ENCODE results near the gene TRPM2. TPM values are rescaled to one million over a fixed set of nuclear protein-coding genes. Genes with fewer than 3 reads are reported as not detected.

Gene TRPM2
- total and polyA plus RNA-seq, 9 donors = 0.89 to 1.9 (median 1.5) TPM

DNA sequence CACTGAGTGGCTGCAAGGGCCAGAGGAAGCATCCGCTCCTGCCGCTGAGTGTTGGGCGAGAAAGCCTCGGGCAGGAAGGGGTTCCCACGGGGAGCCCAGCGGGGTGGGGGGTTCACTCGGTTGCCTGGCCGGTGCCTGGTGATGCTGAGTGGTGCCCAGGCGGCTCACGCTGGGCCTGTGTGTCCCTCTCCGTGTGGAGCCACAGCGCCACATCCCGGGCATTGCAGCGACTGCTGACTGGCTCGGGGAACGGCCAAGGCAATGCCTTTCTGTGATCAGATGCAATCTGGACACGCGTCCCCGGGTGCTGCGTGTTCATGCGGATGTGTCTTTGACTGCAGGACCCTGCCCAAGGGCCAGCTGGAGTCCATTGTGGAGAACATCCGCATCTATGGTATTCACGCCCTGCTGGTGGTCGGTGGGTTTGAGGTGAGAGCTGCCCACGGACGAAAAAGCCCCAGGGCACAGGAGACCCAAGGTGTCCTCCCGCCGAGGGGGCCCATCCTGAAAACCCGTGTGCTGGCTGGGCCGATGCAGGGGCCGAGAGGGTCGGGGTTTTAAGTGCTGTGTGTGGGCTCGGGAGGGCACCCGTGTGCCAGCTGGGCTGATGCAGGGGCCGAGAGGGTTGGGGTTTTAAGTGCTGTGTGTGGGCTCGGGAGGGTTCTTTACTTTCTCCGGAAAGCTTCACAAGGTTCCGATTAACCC, 30.6 kb upstream of the TRPM2 start:
- DNase-seq = no peak
- WGBS (ENCODE audit: insufficient coverage) = 89% methylated on average over 38 of the region's 38 CpGs
- Histone ChIP-seq H3K27ac (ENCODE audit: low read length) (no peak overlapping the region), H3K4me1 (ENCODE audit: control insufficient read depth, insufficient read depth, low read length) (no peaks in the 10 kb centered on the region), H3K27me3 (ENCODE audit: control insufficient read depth, insufficient read depth, low read length) (no peaks in the 10 kb centered on the region), H3K9me3 (replicated peaks; ENCODE audit: control insufficient read depth, low read depth, low read length) (no peaks in the 10 kb centered on the region), H3K36me3 (ENCODE audit: control insufficient read depth, insufficient read depth, low read length) (peaks cover 86% of the 10 kb centered on the region), H3K4me3 (ENCODE audit: low read length) (no peak overlapping the region)

DNA sequence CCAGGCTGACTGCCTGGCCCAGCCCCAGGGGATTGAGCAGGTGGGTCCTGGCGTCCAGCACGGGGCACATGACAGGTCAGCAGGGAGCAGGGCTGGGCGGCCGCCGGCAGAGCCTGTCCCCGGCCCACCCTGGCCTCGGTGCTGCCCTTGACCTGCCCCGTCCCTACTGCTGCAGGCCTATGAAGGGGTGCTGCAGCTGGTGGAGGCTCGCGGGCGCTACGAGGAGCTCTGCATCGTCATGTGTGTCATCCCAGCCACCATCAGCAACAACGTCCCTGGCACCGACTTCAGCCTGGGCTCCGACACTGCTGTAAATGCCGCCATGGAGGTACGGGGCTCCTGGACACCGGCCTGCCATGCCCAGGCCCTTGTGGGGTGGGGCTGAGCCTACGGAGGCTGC, 29.8 kb upstream of the TRPM2 start:
- DNase-seq = no peak
- H3K27me3 ChIP-seq (ENCODE audit: control insufficient read depth, insufficient read depth, low read length) = no peaks in the 10 kb centered on the region
- WGBS (ENCODE audit: insufficient coverage) = 83% methylated on average over 18 of the region's 20 CpGs
- no peaks in the 10 kb centered on the region for H3K4me1 ChIP-seq (ENCODE audit: control insufficient read depth, insufficient read depth, low read length)
- no peak overlapping the region for H3K27ac ChIP-seq (ENCODE audit: low read length)
- H3K4me3 ChIP-seq (ENCODE audit: low read length) = no peak overlapping the region
- peaks cover 86% of the 10 kb centered on the region for H3K36me3 ChIP-seq (ENCODE audit: control insufficient read depth, insufficient read depth, low read length)
- H3K9me3 ChIP-seq (replicated peaks; ENCODE audit: control insufficient read depth, low read depth, low read length) = no peaks in the 10 kb centered on the region

DNA sequence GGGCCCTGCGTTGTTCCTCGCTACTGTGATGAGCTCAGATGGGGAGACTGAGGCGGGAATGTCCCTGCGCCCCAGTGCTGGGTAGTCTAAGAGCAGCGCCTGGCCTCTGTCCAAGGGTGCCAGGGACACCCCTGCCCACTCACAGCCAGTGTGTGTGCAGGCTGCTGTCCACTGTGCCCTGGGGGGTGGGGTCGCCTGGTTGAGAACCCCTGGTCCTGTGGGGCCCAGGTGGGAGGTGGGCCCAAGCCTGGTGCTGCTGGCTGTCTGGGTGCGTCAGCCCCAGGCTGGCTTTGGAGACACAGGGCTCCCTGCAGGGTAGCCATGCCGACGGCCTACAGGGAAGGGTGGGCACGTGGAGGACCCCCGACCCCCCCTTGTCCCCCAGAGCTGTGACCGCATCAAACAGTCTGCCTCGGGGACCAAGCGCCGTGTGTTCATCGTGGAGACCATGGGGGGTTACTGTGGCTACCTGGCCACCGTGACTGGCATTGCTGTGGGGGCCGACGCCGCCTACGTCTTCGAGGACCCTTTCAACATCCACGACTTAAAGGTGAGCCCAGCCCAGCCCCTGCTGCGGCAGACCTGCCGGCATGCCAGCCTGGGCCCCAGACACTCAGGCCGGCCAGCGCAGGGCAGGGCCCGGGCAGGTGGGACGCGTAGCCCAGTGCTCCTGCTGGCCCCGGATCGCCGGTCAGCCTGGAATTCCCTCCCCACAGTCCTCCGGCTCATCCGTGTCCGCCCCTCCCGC, 29.1 kb upstream of the TRPM2 start:
- DNase-seq = no peak
- H3K27ac ChIP-seq (ENCODE audit: low read length) = no peak overlapping the region
- no peaks in the 10 kb centered on the region for H3K4me1 ChIP-seq (ENCODE audit: control insufficient read depth, insufficient read depth, low read length)
- 91% methylated on average over 36 of the region's 37 CpGs for WGBS (ENCODE audit: insufficient coverage)
- no peak overlapping the region for H3K4me3 ChIP-seq (ENCODE audit: low read length)
- peaks cover 83% of the 10 kb centered on the region for H3K36me3 ChIP-seq (ENCODE audit: control insufficient read depth, insufficient read depth, low read length)
- H3K27me3 ChIP-seq (ENCODE audit: control insufficient read depth, insufficient read depth, low read length) = no peaks in the 10 kb centered on the region
- no peaks in the 10 kb centered on the region for H3K9me3 ChIP-seq (replicated peaks; ENCODE audit: control insufficient read depth, low read depth, low read length)

DNA sequence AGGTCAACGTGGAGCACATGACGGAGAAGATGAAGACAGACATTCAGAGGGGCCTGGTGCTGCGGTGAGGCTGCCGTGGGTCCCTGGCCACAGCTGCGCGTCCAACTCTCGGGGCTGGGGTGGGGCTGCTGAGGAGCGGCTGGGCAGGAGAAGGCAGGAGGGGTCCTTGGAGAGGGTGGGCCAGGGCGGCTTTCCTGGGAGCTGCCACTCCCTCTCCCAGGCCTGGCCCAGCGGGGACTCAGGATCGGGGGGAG, 28.6 kb upstream of the TRPM2 start:
- DNase-seq = no peak
- Histone ChIP-seq H3K36me3 (ENCODE audit: control insufficient read depth, insufficient read depth, low read length) (peaks cover 79% of the 10 kb centered on the region), H3K4me3 (ENCODE audit: low read length) (no peak overlapping the region), H3K9me3 (replicated peaks; ENCODE audit: control insufficient read depth, low read depth, low read length) (no peaks in the 10 kb centered on the region), H3K27me3 (ENCODE audit: control insufficient read depth, insufficient read depth, low read length) (no peaks in the 10 kb centered on the region), H3K27ac (ENCODE audit: low read length) (no peak overlapping the region), H3K4me1 (ENCODE audit: control insufficient read depth, insufficient read depth, low read length) (no peaks in the 10 kb centered on the region)
- 79% methylated on average over 8 of the region's 11 CpGs for WGBS (ENCODE audit: insufficient coverage)

DNA sequence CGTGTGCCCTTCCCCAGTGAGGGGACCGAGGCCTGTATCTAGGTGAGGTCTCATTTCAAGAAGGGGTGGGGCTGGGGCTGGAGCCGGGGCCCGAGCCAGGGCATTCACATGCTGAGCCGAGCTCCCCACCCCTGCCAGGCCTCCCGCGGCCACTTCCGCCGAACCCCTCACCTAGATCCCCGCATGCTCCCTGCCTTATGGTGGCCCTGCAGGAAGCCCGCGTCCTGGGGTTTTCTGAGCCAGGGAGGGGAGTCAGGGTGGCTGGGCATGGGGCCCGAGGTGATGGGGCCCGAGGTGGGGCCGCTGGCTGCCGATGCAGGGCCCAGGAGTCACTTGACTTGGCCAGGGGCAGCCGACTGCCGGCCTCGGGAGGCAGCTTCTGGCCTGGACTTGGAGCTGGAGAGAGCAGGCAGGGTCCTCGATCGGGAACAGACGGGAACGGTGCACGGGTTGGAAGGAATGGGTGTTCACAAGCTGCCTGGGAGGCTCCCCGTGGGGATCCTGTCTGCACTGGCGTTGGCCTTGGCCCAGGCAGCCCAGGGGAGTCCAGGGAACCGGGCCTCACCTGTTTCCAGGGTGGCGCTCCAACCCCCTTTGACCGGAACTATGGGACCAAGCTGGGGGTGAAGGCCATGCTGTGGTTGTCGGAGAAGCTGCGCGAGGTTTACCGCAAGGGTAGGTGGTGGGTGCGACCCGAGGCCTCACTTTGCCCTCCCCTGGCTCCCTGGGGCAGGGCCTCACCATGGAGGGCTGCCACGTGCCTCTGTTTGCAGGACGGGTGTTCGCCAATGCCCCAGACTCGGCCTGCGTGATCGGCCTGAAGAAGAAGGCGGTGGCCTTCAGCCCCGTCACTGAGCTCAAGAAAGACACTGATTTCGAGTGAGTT, 27.8 kb upstream of the TRPM2 start:
- WGBS (ENCODE audit: insufficient coverage) = 87% methylated on average over 34 of the region's 44 CpGs
- no peaks in the 10 kb centered on the region for H3K9me3 ChIP-seq (replicated peaks; ENCODE audit: control insufficient read depth, low read depth, low read length)
- H3K27ac ChIP-seq (ENCODE audit: low read length) = no peak overlapping the region
- no peak for DNase-seq
- H3K4me3 ChIP-seq (ENCODE audit: low read length) = no peak overlapping the region
- no peaks in the 10 kb centered on the region for H3K27me3 ChIP-seq (ENCODE audit: control insufficient read depth, insufficient read depth, low read length)
- H3K4me1 ChIP-seq (ENCODE audit: control insufficient read depth, insufficient read depth, low read length) = no peaks in the 10 kb centered on the region
- peaks cover 79% of the 10 kb centered on the region for H3K36me3 ChIP-seq (ENCODE audit: control insufficient read depth, insufficient read depth, low read length)

DNA sequence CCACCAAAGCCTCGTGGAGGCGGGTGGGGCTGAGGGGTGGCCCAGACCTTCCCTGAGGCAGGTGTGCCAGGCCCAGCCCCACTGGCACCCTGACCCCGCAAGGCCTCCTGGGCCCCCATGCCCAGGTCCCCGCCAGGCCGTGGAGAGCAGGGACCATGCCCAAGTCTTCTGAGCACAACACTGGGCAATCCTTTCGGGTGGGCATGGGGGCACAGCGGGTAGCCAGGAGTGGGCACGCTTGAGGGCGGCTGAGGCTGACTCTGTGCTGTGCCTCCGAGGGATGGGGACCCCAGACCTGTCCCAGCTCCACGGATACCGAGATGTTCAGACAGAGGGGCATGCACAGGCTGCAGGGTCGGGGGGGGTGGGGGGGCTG, 27.2 kb upstream of the TRPM2 start:
- peaks cover 77% of the 10 kb centered on the region for H3K36me3 ChIP-seq (ENCODE audit: control insufficient read depth, insufficient read depth, low read length)
- WGBS (ENCODE audit: insufficient coverage) = 91% methylated on average over 10 of the region's 13 CpGs

DNA sequence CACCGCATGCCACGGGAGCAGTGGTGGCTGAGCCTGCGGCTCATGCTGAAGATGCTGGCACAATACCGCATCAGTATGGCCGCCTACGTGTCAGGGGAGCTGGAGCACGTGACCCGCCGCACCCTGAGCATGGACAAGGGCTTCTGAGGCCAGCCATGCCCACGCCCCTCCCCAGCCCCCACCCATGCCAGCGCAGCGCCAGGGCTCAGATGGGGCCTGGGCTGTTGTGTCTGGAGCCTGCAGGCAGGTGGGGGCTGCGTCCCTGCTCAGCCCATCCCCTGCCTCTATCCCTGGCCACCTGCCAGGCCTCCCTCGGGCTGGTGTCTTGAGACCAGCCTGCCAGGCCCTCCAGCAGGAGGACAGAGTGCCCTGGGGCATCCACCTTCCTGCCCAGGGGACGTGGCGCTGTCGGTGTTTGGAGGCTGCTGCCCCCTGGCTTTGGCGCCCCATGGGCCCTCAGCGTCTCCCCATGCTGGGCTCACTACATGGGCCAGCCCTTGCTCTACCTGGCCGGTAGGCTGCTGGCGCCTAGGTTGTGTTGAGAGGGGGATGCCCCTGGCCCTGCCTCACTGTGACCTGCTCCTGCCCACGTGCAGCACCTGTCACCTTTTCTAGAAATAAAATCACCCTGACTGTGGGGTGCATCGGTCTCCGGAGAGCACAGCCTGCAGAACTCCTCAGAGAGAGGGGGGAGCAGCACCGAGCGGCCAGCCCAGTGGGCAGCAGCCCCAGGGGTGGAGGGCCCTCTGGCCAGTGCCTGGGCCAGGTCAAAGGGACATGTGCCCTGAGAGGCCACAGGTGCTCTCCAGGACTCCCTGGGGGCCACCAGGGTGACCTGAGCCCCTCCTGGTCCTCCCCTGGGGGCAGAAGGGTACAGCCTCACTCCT, 26.5 kb upstream of the TRPM2 start:
- Histone ChIP-seq H3K27ac (ENCODE audit: low read length) (no peak overlapping the region), H3K9me3 (replicated peaks; ENCODE audit: control insufficient read depth, low read depth, low read length) (no peaks in the 10 kb centered on the region), H3K4me1 (ENCODE audit: control insufficient read depth, insufficient read depth, low read length) (no peaks in the 10 kb centered on the region), H3K36me3 (ENCODE audit: control insufficient read depth, insufficient read depth, low read length) (peaks cover 77% of the 10 kb centered on the region), H3K27me3 (ENCODE audit: control insufficient read depth, insufficient read depth, low read length) (no peaks in the 10 kb centered on the region), H3K4me3 (ENCODE audit: low read length) (no peak overlapping the region)
- WGBS (ENCODE audit: insufficient coverage) = 84% methylated on average over 22 of the region's 26 CpGs
- DNase-seq = no peak

More for the DNA sequence above, 27.2 kb upstream of the TRPM2 start:
- H3K27me3 ChIP-seq (ENCODE audit: control insufficient read depth, insufficient read depth, low read length) = no peaks in the 10 kb centered on the region
- H3K27ac ChIP-seq (ENCODE audit: low read length) = no peak overlapping the region
- H3K9me3 ChIP-seq (replicated peaks; ENCODE audit: control insufficient read depth, low read depth, low read length) = no peaks in the 10 kb centered on the region
- no peak overlapping the region for H3K4me3 ChIP-seq (ENCODE audit: low read length)
- no peak for DNase-seq
- H3K4me1 ChIP-seq (ENCODE audit: control insufficient read depth, insufficient read depth, low read length) = no peaks in the 10 kb centered on the region

DNA sequence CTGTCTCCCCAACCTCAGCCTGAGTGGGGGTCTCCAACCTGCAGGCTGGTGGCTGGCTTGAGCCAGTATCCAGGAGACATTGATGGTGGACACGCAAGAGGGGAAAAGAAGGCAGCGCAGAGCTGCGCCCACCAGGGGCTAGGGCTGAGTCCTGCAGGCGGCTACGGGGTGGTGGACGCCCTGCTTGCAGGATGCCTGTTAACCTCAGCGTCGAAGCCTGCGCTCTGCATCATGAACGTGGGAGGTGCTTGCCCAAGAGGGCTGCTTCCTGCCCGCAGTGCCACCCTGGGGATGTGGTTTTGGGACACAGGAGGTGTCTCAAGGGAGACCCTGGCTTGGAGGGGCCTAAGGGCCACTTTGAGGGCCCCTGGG, 25.8 kb upstream of the TRPM2 start:
- no peak for DNase-seq
- H3K9me3 ChIP-seq (replicated peaks; ENCODE audit: control insufficient read depth, low read depth, low read length) = no peaks in the 10 kb centered on the region
- H3K27ac ChIP-seq (ENCODE audit: low read length) = no peak overlapping the region
- peaks cover 73% of the 10 kb centered on the region for H3K36me3 ChIP-seq (ENCODE audit: control insufficient read depth, insufficient read depth, low read length)
- H3K4me1 ChIP-seq (ENCODE audit: control insufficient read depth, insufficient read depth, low read length) = no peaks in the 10 kb centered on the region
- no peak overlapping the region for H3K4me3 ChIP-seq (ENCODE audit: low read length)
- H3K27me3 ChIP-seq (ENCODE audit: control insufficient read depth, insufficient read depth, low read length) = no peaks in the 10 kb centered on the region
- 88% methylated on average over 11 of the region's 11 CpGs for WGBS (ENCODE audit: insufficient coverage)

DNA sequence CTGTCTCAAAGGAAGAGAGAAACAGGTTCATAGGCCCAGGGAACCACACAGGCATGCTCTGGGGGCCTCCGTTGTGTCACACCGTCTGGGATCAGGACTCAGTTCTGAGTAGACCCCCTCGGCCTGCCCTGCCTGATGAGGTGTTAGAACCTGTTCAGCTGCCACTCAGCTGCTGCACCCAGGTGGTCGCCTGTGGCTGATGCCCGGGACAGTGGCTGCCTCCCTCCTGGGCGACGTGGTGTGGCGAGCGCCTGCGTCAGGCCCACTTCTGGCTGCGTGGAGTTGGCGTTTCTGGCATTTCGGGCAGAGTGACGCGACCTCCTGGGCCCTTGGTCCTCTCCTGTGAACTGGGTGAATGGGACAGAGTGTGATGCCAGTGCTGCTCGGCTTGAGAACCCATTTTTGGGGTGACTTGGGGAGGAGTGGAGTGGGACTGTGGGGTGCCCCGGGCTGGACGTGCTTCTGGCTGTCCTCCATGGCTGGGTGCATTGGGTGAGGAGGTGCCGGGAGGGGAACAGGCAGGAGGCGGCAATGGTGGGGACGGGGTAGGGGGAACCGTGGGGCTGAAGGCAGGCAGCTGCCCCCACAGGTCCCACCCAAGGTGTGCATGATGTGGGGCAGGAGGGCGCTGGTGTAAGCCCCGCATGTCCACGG, 25.1 kb upstream of the TRPM2 start:
- WGBS (ENCODE audit: insufficient coverage) = 82% methylated on average over 23 of the region's 25 CpGs
- no peak for DNase-seq
- H3K36me3 ChIP-seq (ENCODE audit: control insufficient read depth, insufficient read depth, low read length) = peaks cover 72% of the 10 kb centered on the region

More for the DNA sequence above, 25.1 kb upstream of the TRPM2 start:
- Histone ChIP-seq H3K4me1 (ENCODE audit: control insufficient read depth, insufficient read depth, low read length) (peaks cover 4% of the 10 kb centered on the region), H3K27ac (ENCODE audit: low read length) (no peak overlapping the region), H3K27me3 (ENCODE audit: control insufficient read depth, insufficient read depth, low read length) (no peaks in the 10 kb centered on the region), H3K9me3 (replicated peaks; ENCODE audit: control insufficient read depth, low read depth, low read length) (no peaks in the 10 kb centered on the region), H3K4me3 (ENCODE audit: low read length) (no peak overlapping the region)

Measured in muscle of leg (tissue), 11 donors.